Upper lobe of left lung (tissue), 4 donors: ENCODE measurements around the gene BMP6.

Experiments used
- CTCF ChIP-seq, 6 experiments: fragments of 450-650 bp in 4 of 6; fragments of 200-600 bp in 2 of 6; sonication (generic) in 2 of 6; IDR thresholded peaks; one replicate each; pipeline ENCODE4 v1.5.1; 2016 to 2019; ENCODE audit warnings: antibody characterized with exemption in 6 of 6
- POLR2A ChIP-seq, 4 donors: fragments of 450-650 bp; IDR thresholded peaks; one replicate each; pipeline ENCODE4 v1.5.1; 2016 to 2017; ENCODE audit warnings: antibody characterized with exemption in 4 of 4, mild to moderate bottlenecking in 2 of 4

DNA sequence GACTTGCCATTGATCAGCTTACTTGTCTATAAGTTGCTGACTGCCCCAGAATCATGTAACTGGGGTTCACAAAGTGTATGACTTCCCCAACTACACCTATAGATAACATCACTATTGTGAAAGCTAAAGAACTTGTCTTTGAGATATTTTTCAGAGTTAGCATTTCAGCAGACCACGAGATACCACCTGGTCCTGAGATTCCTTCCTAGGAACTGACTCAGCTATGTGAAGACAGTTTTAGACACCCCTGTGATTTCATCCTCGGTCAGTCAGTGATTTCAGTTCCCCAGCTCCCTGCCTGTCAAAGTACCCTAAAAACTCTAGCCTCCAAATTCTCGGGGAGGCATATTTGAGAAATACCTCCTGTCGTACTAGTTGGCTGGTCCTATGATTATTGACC lies 122.3 kb downstream of the BMP6 start:
- TF ChIP-seq POLR2A (IDR thresholded peaks at IDR 0.05) (no peak), CTCF (IDR thresholded peaks at IDR 0.05) (no peak)
